HL-60 (cell line): ENCODE results near the gene CITED1.

Source experiments
- CTCF ChIP-seq: IDR thresholded peaks from one replicate; pipeline ENCODE4 v1.5.1; 2011; ENCODE audit warnings: low read length, control low read depth, inconsistent platforms; ENCODE audit not compliant: insufficient read depth
- REST ChIP-seq: IDR thresholded peaks from 2 replicates; pipeline ENCODE4 v1.6.1; 2012; ENCODE audit warnings: low read depth; ENCODE audit not compliant: insufficient replicate concordance
- SPI1 ChIP-seq: IDR thresholded peaks from 2 replicates; pipeline ENCODE4 v1.6.1; 2012; ENCODE audit warnings: low read depth, mild to moderate bottlenecking, borderline replicate concordance

- no peak for TF ChIP-seq CTCF
- TF ChIP-seq REST = no peak
- TF ChIP-seq SPI1 = no peak
These were observed 10.8 kb upstream of the CITED1 start for GRCh38 chrX:72316408-72317110.
